ENCODE data around the gene NHEJ1.

The NHEJ1 gene

GRCh38 chr2:219181531-219181930 is 20.9 kb upstream of the NHEJ1 start:
- DNase-seq, result no peak

- DNase-seq, result no peak
Measured at GRCh38 chr2:219180961-219181360, 20.3 kb upstream of the NHEJ1 start.

DNA sequence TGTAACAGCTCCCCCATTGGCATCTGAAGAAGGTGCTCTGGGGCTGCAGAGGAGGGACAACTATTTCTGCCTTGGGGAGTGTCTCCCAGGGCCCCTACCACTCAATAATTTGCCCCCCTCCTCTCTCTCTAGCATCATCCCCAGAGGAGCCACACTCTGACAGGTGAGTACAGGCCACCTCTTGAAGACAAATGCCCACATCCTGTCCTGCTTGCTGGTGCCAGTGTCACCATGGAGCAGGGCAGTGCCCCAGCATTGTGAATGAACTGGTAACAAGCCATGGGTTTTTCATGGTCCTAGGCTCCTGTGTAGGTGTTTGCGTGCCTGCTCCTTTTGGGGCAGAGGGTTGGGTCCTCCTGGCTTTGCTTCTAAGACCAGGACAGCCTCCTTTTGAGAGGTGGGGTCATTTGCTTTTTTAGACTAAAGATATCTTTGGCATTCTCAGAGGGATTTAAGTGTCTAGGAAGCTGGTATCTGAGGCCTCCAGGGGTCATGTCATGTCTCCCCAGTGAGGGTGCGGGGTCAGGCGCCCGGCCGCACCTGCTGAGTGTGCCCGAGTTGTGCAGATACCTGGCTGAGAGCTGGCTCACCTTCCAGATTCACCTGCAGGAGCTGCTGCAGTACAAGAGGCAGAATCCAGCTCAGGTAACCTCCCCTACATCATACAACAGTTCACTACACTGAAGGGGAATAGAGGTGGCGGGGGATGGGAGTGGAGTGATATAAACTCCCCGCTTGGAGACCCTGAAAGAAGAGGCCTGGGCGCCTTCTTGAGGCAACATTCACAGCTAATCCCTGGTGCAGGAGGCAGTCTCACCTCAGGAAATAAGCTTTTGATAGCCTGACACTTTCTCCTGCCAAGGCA is 19.2 kb upstream of the NHEJ1 start:
- no peak for DNase-seq

DNA sequence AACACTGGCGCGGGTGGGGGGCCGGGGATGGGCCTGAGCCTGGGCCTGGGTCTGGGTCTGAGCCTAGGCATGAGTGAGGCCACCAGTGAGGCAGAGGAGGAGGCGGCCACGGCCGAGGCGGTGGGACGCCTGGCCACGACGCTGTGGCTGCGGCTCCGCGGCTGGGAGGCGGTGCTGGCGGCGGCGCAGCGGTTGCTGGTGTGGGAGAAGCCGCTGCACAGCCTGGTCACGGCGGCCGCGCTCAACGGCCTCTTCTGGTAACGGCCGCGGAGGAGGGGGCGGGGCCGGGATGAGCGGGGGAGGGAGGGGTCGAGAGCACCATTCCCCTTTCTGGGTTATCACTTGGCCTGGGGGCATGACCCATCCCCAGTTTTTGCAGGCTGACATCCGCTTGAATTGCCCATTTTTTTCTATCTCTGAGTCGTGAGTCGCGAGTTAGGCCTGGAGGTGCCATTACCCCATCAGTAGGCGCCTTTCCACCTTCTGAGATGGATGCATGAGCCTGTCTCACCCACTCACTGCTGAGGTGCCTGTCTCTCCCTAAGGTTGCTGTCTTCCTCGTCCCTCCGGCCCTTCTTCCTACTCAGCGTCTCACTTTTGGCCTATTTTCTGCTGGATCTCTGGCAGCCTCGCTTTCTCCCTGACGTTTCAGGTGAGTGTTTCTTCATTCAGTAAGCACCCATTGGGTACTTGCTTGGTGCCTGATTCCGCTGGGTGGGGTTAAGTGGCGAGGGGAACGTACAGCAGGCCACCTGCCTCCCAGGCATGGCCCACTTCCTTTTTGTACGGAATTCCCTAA is 18.0 kb upstream of the NHEJ1 start:
- no peak for DNase-seq

- peak; percentile 61 for DNase-seq
Measured at GRCh38 chr2:219177552-219178376, 17.1 kb upstream of the NHEJ1 start, which contains the start of gene RETREG2. RETREG2 (plus strand) TSS chr2:219178275; CDS start chr2:219178353, 78 bp downstream.

DNA sequence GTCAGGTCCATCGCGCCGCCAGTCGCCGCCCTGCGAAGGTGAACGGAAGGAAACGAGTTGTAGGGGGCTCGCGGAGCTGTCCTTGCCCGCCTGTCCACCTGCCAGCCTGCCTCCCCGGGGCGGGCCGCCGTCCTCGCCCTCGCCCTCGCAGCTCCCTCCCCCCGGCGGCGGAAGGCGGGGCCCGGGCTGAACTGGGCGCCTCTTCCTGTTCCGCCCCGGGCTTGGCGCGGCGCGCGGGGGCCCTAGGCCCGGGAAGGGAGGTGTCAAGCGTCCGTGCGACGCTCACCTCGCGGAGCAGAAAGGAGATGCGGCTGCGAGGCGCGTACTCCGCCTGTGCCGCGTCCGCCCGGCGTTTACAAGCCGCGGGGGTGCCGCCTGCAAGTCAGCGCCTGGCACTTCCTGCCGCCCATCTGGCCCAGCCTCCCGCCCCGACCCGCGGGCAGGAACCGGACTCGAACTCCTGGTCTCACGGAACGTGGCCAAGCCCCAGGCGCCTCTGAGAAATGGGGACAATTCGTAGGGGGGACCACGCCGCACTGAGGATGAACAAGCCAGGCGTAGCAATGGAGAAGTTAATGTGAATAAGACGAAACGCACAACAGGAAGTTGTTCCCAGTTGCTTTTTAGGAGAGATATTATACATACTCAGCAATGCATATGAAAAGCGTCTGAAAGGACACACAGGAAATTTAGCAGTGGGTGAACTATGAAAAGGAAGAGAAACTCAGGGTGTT is 16.4 kb upstream of the NHEJ1 start, which contains the start of gene CNPPD1:
CNPPD1 (minus strand) TSS at position 108 of the 734 bp plus-strand sequence; CDS start at position 11, 97 bp downstream.
- peak; percentile 63 for DNase-seq

GRCh38 chr2:219175928-219176817 is 15.6 kb upstream of the NHEJ1 start:
- DNase-seq, result no peak

GRCh38 chr2:219175486-219175885 is 14.9 kb upstream of the NHEJ1 start:
- DNase-seq, result no peak

DNA sequence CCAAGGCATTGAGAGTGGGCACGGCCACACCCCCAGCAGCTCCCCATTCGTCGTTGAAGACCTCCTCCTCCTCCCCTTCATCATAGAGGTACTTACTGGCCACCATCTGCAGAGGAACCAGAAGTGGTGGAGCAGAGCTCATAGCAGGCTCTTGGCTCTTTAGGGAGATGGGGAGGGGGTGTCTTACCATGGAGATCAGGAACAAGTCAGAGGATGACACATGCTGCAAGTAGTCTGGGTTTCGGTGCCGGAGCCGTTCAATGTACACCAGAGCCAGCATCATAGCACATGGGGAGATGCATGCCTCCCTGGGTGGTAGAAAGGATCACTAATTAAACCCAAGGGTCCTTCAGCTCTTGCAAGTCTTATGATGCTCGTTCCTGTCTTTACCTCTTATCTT is 14.2 kb upstream of the NHEJ1 start:
- DNase-seq, result no peak

- DNase-seq, result no peak
Measured at GRCh38 chr2:219174146-219174545, 13.5 kb upstream of the NHEJ1 start.

GRCh38 chr2:219173176-219173575 is 12.6 kb upstream of the NHEJ1 start:
- no peak for DNase-seq

DNA sequence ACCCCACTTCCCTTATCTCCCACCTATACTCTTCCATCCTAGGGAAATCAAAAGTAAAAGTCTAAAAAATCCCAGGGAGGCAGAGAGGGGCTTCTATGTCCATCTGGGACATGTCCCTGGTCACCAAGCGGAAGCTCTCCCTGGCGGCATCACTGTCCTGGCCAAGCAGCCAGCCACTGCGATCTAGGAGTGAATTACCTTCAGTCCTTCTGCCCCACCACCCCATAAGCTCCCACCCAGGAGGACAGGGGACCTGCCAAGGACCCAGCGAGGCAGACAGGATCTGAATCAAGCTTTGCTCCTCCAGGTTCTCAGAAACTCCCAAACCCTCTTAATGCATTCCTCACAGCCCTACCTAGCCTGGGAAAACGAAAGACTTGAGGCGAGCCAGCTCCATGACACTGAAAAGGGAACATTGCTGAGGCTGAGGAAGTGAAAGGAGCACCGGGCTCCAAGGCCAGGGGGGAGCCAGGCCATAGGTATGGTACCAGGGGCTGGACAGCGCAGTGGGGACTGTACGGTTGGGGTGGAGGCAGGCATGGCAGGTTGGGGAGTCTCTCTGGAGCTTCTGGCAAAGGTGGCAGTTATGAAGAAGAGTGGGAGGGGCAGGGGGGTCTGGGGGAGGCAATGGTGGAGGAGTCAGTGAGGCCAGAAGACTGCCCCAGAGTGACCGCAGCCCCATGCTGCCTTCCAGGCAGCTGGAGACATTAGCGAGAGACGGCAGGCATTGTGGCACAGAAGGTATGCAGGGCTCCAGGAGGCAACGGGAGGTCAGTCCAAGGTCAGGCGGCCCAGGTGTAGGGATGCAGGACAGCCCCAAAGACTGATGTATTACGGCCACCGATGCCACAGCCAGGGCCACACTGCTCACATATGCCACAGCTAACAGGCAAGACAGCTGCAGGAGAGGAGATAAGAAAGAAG is 11.9 kb upstream of the NHEJ1 start:
- DNase-seq, result no peak

GRCh38 chr2:219171231-219171651 is 10.6 kb upstream of the NHEJ1 start:
- no peak for DNase-seq

DNA sequence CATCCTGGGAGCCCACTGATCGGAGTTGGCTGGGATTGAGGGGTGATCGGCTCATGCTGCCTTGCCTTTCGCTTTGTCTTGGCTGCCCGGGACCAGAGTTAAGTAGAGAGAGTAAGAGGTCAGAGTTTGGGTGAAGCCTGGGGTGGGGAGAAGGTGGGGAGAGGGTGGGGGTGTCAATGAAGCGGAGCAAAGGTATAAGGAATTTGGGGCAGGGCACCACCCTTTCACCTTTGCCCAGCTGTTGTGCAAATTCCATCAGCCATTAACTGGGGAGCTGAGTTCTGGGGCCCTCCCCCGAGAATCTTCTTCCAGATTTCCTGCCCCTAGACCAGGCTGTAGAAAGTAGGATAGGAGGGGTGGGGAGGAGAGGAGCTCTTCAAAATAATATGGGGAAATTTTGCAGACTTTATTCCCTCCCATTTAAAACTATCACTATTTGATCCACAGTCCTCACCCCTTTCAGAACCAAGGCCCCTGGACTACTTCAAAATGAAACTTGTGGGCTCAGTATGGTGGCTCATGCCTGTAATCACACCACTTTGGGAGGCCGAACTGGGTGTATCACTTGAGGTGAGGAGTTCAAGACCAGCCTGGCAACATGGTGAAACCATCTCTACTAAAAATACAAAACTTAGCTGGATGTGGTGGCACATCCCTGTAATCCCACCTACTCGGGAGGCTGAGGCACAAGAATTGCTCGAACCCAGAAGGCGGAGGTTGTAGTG is 9.5 kb upstream of the NHEJ1 start, which contains the start of gene SLC23A3:
SLC23A3 (minus strand) TSS at position 100 of the 725 bp plus-strand sequence; CDS start at position 55, 45 bp downstream.
- no peak for DNase-seq

- DNase-seq, result no peak
Measured at GRCh38 chr2:219168932-219169331, 8.3 kb upstream of the NHEJ1 start.

DNA sequence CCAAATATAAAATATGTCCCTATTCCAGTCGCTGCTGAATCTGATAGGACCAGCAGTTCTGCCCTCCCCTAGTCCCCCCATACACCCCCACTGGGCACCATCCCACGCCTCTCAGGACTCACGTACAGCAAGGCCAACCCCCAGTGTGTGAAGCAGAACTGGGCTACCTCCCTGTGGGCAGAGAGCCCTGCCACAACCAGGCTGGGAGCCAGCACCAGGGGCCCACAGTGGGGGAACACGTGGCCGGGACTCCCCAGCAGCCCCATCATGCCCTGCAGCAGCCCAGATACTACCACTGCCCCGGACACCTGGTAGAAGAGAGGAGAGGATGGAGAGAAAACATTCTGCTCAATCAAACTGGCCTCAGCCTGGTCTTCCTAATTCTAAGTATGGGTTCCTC is 7.9 kb upstream of the NHEJ1 start:
- no peak for DNase-seq

GRCh38 chr2:219167997-219168396 is 7.4 kb upstream of the NHEJ1 start:
- no peak for DNase-seq

DNA sequence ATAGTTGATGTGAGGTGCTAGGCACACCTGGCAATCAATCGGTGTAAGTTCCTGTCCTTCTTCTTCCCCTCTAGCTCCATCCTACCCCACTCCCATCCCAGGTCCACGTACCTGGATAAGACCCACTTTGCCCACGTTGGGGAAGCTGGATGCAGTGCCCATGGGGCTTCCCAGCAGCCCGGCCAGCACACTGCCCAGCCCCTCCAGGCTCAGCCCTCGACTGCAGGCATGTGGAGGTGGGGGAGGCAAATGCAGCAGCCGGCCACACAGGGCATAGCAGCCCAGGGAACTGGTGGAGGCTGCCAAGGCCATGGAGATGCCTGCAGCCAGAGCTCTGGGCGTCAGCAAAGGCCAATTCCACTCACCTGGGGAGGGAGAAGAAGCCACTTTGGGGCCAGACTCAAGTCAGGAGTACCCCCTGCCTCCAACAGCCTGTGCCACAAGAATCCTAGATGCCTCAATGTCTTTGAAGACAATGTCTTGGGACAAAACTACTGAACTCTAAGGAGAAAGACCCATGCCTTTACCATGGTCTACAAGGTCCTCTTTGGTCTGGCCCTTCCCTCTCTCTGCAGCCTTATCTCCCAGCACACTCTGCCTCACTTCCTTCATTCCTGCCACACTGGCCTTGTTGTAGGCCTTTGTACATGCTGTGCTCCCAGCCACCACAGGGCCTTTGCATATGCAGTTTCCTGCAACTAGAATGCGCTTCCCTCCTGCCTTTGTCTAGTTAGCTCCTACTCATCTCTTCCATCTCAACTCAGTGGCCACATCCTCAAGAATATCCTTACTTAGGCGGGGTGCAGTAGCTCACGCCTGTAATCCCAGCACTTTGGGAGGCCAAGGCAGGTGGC is 4.7 kb upstream of the NHEJ1 start:
- DNase-seq, result no peak

Measured in DMS 273 treated with DMSO at 0.1 percent for 48 hours (cell line).